Measurements from ENCODE around the gene GSDMA.
"Not testable (repeated sequence)": the region's sequence is repeated elsewhere in the genome, so short reads cannot be mapped to it uniquely, and the experiment has no call there.

Gene GSDMA

DNA sequence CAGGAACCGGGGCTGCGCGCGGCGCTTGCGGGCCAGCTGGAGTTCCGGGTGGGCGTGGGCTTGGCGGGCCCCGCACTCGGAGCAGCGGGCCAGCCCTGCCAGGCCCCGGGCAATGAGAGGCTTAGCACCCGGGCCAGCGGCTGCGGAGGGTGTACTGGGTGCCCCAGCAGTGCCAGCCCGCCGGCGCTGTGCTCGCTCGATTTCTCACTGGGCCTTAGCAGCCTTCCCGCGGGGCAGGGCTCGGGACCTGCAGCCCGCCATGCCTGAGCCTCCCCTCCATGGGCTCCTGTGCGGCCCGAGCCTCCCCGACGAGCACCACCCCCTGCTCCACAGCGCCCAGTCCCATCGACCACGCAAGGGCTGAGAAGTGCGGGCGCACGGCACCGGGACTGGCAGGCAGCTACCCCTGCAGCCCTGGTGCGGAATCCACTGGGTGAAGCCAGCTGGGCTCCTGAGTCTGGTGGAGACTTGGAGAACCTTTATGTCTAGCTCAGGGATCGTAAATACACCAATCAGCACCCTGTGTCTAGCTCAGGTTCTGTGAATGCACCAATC is 48.2 kb downstream of the GSDMA start:
- H3K9me3 ChIP-seq (replicated peaks; ENCODE audit: low read length); H3K36me3 ChIP-seq (ENCODE audit: insufficient read depth, low read length); H3K4me2 ChIP-seq (ENCODE audit: low read length); H3K9ac ChIP-seq (ENCODE audit: low read depth, low read length); H3K4me3 ChIP-seq (ENCODE audit: low read length); H3K27me3 ChIP-seq (ENCODE audit: control insufficient read depth, insufficient read depth, low read length): not testable (repeated sequence)
- peaks cover 28% of the 10 kb centered on the region for H3K4me1 ChIP-seq (ENCODE audit: control insufficient read depth, insufficient read depth, low read length)

GRCh38 chr17:40012017-40012647 is 49.3 kb downstream of the GSDMA start:
- Histone ChIP-seq H3K36me3 (ENCODE audit: insufficient read depth, low read length) (peaks cover 11% of the 10 kb centered on the region), H3K4me1 (ENCODE audit: control insufficient read depth, insufficient read depth, low read length) (peaks cover 38% of the 10 kb centered on the region)
- H3K9me3 ChIP-seq (replicated peaks; ENCODE audit: low read length); H3K27me3 ChIP-seq (ENCODE audit: control insufficient read depth, insufficient read depth, low read length); H3K4me2 ChIP-seq (ENCODE audit: low read length); H3K9ac ChIP-seq (ENCODE audit: low read depth, low read length); H3K4me3 ChIP-seq (ENCODE audit: low read length): not testable (repeated sequence)

DNA sequence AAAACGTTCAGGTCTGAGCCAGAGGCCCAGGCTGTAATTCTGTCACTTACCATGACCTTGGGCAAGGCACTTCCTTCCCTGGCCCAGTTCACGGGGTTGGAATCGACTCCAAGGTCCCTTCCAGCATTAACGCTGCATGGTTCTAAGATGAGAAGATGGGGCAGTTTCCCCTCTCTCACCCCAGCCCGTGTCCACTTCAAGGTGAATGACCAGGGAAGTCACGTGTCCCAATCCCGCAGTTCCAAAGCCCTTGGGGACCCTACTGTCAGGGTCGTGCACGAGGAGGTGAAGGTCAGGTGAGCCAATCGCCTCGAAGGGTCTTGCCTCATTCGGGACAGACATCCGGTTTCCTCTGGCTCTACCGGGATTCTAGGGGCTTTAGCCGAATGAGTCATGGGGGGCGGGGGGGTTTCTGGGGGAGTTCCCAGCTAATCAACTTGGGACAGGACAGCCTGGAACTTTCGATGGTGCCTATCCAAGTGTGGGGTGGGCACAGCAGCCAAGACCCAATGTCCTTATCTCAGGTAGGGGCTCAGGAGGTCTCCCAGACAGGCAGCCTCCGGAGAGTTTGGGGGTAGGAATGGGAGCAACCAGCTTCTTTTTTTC is 51.7 kb downstream of the GSDMA start:
- H3K4me1 ChIP-seq (ENCODE audit: control insufficient read depth, insufficient read depth, low read length) = peaks cover 61% of the 10 kb centered on the region
- H3K27me3 ChIP-seq (ENCODE audit: control insufficient read depth, insufficient read depth, low read length) = no peaks in the 10 kb centered on the region
- peaks cover 20% of the 10 kb centered on the region for H3K36me3 ChIP-seq (ENCODE audit: insufficient read depth, low read length)
- peak overlapping the region; percentile 72 for H3K4me3 ChIP-seq (ENCODE audit: low read length)
- H3K4me2 ChIP-seq (ENCODE audit: low read length) = peak overlapping the region; percentile 94
- H3K9ac ChIP-seq (ENCODE audit: low read depth, low read length) = peak overlapping the region; percentile 87
- H3K9me3 ChIP-seq (replicated peaks; ENCODE audit: low read length) = no peaks in the 10 kb centered on the region

GRCh38 chr17:40015005-40015997 is 52.5 kb downstream of the GSDMA start, which contains the start of gene CSF3:
CSF3 (plus strand) TSS chr17:40015440; CDS start chr17:40015475, 35 bp downstream.
- Histone ChIP-seq H3K4me2 (ENCODE audit: low read length) (peak within 1 kb of the TSS; percentile 94), H3K36me3 (ENCODE audit: insufficient read depth, low read length) (peaks cover 27% of the 10 kb centered on the region), H3K27me3 (ENCODE audit: control insufficient read depth, insufficient read depth, low read length) (no peaks in the 10 kb centered on the region), H3K9ac (ENCODE audit: low read depth, low read length) (peak within 1 kb of the TSS; percentile 87), H3K9me3 (replicated peaks; ENCODE audit: low read length) (no peaks in the 10 kb centered on the region), H3K4me3 (ENCODE audit: low read length) (peak within 1 kb of the TSS; percentile 72), H3K4me1 (ENCODE audit: control insufficient read depth, insufficient read depth, low read length) (peaks cover 69% of the 10 kb centered on the region)

DNA sequence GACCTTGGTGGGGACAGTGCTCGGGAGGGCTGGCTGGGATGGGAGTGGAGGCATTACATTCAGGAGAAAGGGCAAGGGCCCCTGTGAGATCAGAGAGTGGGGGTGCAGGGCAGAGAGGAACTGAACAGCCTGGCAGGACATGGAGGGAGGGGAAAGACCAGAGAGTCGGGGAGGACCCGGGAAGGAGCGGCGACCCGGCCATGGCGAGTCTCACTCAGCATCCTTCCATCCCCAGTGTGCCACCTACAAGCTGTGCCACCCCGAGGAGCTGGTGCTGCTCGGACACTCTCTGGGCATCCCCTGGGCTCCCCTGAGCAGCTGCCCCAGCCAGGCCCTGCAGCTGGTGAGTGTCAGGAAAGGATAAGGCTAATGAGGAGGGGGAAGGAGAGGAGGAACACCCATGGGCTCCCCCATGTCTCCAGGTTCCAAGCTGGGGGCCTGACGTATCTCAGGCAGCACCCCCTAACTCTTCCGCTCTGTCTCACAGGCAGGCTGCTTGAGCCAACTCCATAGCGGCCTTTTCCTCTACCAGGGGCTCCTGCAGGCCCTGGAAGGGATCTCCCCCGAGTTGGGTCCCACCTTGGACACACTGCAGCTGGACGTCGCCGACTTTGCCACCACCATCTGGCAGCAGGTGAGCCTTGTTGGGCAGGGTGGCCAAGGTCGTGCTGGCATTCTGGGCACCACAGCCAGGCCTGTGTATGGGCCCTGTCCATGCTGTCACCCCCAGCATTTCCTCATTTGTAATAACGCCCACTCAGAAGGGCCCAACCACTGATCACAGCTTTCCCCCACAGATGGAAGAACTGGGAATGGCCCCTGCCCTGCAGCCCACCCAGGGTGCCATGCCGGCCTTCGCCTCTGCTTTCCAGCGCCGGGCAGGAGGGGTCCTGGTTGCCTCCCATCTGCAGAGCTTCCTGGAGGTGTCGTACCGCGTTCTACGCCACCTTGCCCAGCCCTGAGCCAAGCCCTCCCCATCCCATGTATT is 53.5 kb downstream of the GSDMA start:
- Histone ChIP-seq H3K4me3 (ENCODE audit: low read length) (peak overlapping the region; percentile 72), H3K9me3 (replicated peaks; ENCODE audit: low read length) (no peaks in the 10 kb centered on the region), H3K4me2 (ENCODE audit: low read length) (peak overlapping the region; percentile 94), H3K27me3 (ENCODE audit: control insufficient read depth, insufficient read depth, low read length) (no peaks in the 10 kb centered on the region), H3K4me1 (ENCODE audit: control insufficient read depth, insufficient read depth, low read length) (peaks cover 79% of the 10 kb centered on the region), H3K36me3 (ENCODE audit: insufficient read depth, low read length) (peaks cover 27% of the 10 kb centered on the region), H3K9ac (ENCODE audit: low read depth, low read length) (peak overlapping the region; percentile 87)

DNA sequence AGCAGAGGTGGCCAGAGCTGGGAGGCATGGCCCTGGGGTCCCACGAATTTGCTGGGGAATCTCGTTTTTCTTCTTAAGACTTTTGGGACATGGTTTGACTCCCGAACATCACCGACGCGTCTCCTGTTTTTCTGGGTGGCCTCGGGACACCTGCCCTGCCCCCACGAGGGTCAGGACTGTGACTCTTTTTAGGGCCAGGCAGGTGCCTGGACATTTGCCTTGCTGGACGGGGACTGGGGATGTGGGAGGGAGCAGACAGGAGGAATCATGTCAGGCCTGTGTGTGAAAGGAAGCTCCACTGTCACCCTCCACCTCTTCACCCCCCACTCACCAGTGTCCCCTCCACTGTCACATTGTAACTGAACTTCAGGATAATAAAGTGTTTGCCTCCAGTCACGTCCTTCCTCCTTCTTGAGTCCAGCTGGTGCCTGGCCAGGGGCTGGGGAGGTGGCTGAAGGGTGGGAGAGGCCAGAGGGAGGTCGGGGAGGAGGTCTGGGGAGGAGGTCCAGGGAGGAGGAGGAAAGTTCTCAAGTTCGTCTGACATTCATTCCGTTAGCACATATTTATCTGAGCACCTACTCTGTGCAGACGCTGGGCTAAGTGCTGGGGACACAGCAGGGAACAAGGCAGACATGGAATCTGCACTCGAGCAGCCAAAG is 54.7 kb downstream of the GSDMA start:
- Histone ChIP-seq H3K36me3 (ENCODE audit: insufficient read depth, low read length) (peaks cover 27% of the 10 kb centered on the region), H3K9ac (ENCODE audit: low read depth, low read length) (peak overlapping the region; percentile 87), H3K4me2 (ENCODE audit: low read length) (peak overlapping the region; percentile 94), H3K4me1 (ENCODE audit: control insufficient read depth, insufficient read depth, low read length) (peaks cover 91% of the 10 kb centered on the region), H3K9me3 (replicated peaks; ENCODE audit: low read length) (no peaks in the 10 kb centered on the region), H3K4me3 (ENCODE audit: low read length) (peak overlapping the region; percentile 72), H3K27me3 (ENCODE audit: control insufficient read depth, insufficient read depth, low read length) (no peaks in the 10 kb centered on the region)

DNA sequence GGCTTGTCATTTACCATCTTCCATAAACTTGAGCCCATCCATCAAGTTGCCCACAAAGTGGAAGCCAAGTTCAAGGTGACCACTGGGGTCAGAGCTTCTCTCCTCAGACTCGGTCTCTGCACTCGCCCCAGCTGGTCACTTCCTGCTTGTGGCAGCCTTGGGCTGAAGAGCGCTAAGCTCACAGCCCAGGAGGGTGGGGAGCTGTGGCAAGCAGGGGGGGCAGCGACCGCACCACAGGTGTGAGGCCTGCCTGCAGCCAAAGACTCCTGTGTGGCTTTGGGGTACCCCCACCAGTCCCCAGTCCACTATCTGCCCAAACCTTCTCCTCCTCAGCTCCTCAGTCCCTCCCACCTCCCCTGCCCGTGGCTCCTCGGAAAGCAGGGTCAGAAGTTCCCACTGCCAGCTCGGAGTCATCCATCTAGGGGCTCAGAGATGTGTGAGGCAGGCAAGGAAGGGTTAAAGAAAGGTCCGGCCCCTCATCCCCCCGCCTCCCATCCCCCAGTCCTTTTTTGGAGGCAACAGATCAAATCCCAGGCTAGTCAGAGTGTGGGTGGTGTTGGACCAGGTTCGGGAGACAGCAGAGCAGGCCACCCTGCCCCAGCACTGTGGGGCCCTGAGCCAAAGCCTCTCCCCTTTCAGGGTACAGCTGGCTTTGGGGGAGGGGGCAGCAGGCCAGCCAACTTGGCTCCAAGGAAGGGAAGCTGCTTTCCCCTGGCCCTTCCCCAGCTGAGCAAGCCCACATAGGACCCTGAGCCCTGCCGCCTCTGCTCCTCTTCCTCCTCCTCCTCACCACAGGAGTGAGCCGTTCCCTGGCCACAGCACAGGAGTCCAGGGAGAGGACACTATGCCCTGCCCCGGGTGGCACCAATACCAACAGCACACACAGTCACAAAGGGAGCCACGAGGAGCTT is 55.7 kb downstream of the GSDMA start:
- Histone ChIP-seq H3K9ac (ENCODE audit: low read depth, low read length) (peak overlapping the region; percentile 87), H3K4me2 (ENCODE audit: low read length) (peak overlapping the region; percentile 94), H3K9me3 (replicated peaks; ENCODE audit: low read length) (no peaks in the 10 kb centered on the region), H3K4me3 (ENCODE audit: low read length) (peak overlapping the region; percentile 72), H3K4me1 (ENCODE audit: control insufficient read depth, insufficient read depth, low read length) (peaks cover 97% of the 10 kb centered on the region), H3K36me3 (ENCODE audit: insufficient read depth, low read length) (peaks cover 27% of the 10 kb centered on the region), H3K27me3 (ENCODE audit: control insufficient read depth, insufficient read depth, low read length) (no peaks in the 10 kb centered on the region)

- Histone ChIP-seq H3K9ac (ENCODE audit: low read depth, low read length) (peak overlapping the region; percentile 87), H3K27me3 (ENCODE audit: control insufficient read depth, insufficient read depth, low read length) (no peaks in the 10 kb centered on the region), H3K9me3 (replicated peaks; ENCODE audit: low read length) (no peaks in the 10 kb centered on the region), H3K36me3 (ENCODE audit: insufficient read depth, low read length) (peaks cover 27% of the 10 kb centered on the region), H3K4me2 (ENCODE audit: low read length) (peak overlapping the region; percentile 94), H3K4me3 (ENCODE audit: low read length) (peak overlapping the region; percentile 72), H3K4me1 (ENCODE audit: control insufficient read depth, insufficient read depth, low read length) (peaks cover 98% of the 10 kb centered on the region)
Observed at GRCh38 chr17:40019140-40019991, 56.6 kb downstream of the GSDMA start.

GRCh38 chr17:40020146-40020545 is 57.3 kb downstream of the GSDMA start:
- Histone ChIP-seq H3K9me3 (replicated peaks; ENCODE audit: low read length) (no peaks in the 10 kb centered on the region), H3K4me2 (ENCODE audit: low read length) (peak overlapping the region; percentile 94), H3K36me3 (ENCODE audit: insufficient read depth, low read length) (peaks cover 30% of the 10 kb centered on the region), H3K4me3 (ENCODE audit: low read length) (peak overlapping the region; percentile 51), H3K27me3 (ENCODE audit: control insufficient read depth, insufficient read depth, low read length) (no peaks in the 10 kb centered on the region), H3K9ac (ENCODE audit: low read depth, low read length) (peak overlapping the region; percentile 80), H3K4me1 (ENCODE audit: control insufficient read depth, insufficient read depth, low read length) (peaks cover 95% of the 10 kb centered on the region)

Data from skeletal muscle satellite cell (primary cell).